H9 (cell line): Measurements from ENCODE around the gene TAS1R1. TPM values are rescaled to one million over a fixed set of nuclear protein-coding genes. Genes with fewer than 3 reads are reported as not detected.

Experiments used
- DNase-seq: peaks from one replicate; pipeline ENCODE4 v3.0.0-alpha.2; 2017
- H2AFZ ChIP-seq: one replicate; pipeline ENCODE4 v1.6.1; 2013; ENCODE audit warnings: mild to moderate bottlenecking, low read length, control low read depth, moderate library complexity
- H2AK5ac ChIP-seq: 2 replicates; pipeline ENCODE4 v1.6.1; 2013; ENCODE audit warnings: low read length, control low read depth, mixed read lengths; ENCODE audit not compliant: insufficient read length
- H2BK120ac ChIP-seq: one replicate; pipeline ENCODE4 v1.6.1; 2013; ENCODE audit warnings: low read depth, mild to moderate bottlenecking, low read length, control low read depth, inconsistent platforms; ENCODE audit not compliant: poor library complexity, severe bottlenecking
- H2BK12ac ChIP-seq: 2 replicates; pipeline ENCODE4 v1.6.1; 2013; ENCODE audit warnings: low read length, control low read depth, mixed read lengths, low read depth; ENCODE audit not compliant: insufficient read length
- H2BK15ac ChIP-seq: 2 replicates; pipeline ENCODE4 v1.6.1; 2013; ENCODE audit warnings: low read depth, low read length, control low read depth
- H2BK20ac ChIP-seq: one replicate; pipeline ENCODE4 v1.6.1; 2013; ENCODE audit warnings: low read depth, mild to moderate bottlenecking, low read length, control low read depth, inconsistent platforms; ENCODE audit not compliant: poor library complexity, severe bottlenecking
- H2BK5ac ChIP-seq: 2 replicates; pipeline ENCODE4 v1.6.1; 2013; ENCODE audit warnings: low read length, control low read depth, mixed read lengths; ENCODE audit not compliant: insufficient read length
- H3K14ac ChIP-seq: 2 replicates; pipeline ENCODE4 v1.6.1; 2013; ENCODE audit warnings: low read length, control low read depth; ENCODE audit not compliant: insufficient read depth
- H3K18ac ChIP-seq: 2 replicates; pipeline ENCODE4 v1.6.1; 2013; ENCODE audit warnings: low read depth, mild to moderate bottlenecking, mixed read lengths, low read length, control low read depth; ENCODE audit not compliant: insufficient read length
- H3K23ac ChIP-seq: 2 replicates; pipeline ENCODE4 v1.6.1; 2013; ENCODE audit warnings: low read length, control low read depth, mixed read lengths, low read depth; ENCODE audit not compliant: insufficient read length
- H3K23me2 ChIP-seq: 2 replicates; pipeline ENCODE4 v1.6.1; 2013; ENCODE audit warnings: low read depth, mild to moderate bottlenecking, mixed read lengths, low read length, control low read depth; ENCODE audit not compliant: insufficient read length, poor library complexity, severe bottlenecking
- H3K27ac ChIP-seq: 2 replicates; pipeline ENCODE4 v1.5.1; 2013; ENCODE audit warnings: low read length, control low read depth, mixed read lengths, low read depth; ENCODE audit not compliant: insufficient read length
- H3K27me3 ChIP-seq: 2 replicates; pipeline ENCODE4 v1.6.1; 2013; ENCODE audit warnings: low read length, control low read depth, inconsistent platforms; ENCODE audit not compliant: insufficient read depth
- H3K4ac ChIP-seq: 2 replicates; pipeline ENCODE4 v1.6.1; 2013; ENCODE audit warnings: low read depth, mild to moderate bottlenecking, control low read depth, inconsistent platforms, low read length, moderate library complexity
- H3K4me1 ChIP-seq: 2 replicates; pipeline ENCODE4 v1.6.1; 2013; ENCODE audit warnings: low read length, control low read depth, inconsistent platforms; ENCODE audit not compliant: insufficient read depth
- H3K4me2 ChIP-seq: 2 replicates; pipeline ENCODE4 v1.6.1; 2013; ENCODE audit warnings: low read length, control low read depth, mixed read lengths; ENCODE audit not compliant: insufficient read length, insufficient read depth
- H3K56ac ChIP-seq: 2 replicates; pipeline ENCODE4 v1.6.1; 2013; ENCODE audit warnings: low read depth, mild to moderate bottlenecking, mixed read lengths, low read length, control low read depth; ENCODE audit not compliant: insufficient read length
- H3K79me1 ChIP-seq: 2 replicates; pipeline ENCODE4 v1.6.1; 2013; ENCODE audit warnings: low read depth, mild to moderate bottlenecking, moderate library complexity, low read length, control low read depth, inconsistent platforms; ENCODE audit not compliant: insufficient read depth, poor library complexity, severe bottlenecking
- H3K79me2 ChIP-seq: 2 replicates; pipeline ENCODE4 v1.6.1; 2013; ENCODE audit warnings: low read length, control low read depth, inconsistent platforms; ENCODE audit not compliant: insufficient read depth
- H3K9ac ChIP-seq: 2 replicates; pipeline ENCODE4 v1.6.1; 2013; ENCODE audit warnings: low read length, control low read depth, mixed read lengths; ENCODE audit not compliant: insufficient read length; ENCODE audit errors: extremely low read depth
- H3K9me3 ChIP-seq: one replicate; pipeline ENCODE4 v1.6.1; 2013; ENCODE audit warnings: low read depth, low read length, inconsistent platforms; ENCODE audit not compliant: control insufficient read depth
- H3T11ph ChIP-seq: one replicate; pipeline ENCODE4 v1.6.1; 2013; ENCODE audit warnings: mild to moderate bottlenecking, low read length, control low read depth, inconsistent platforms
- H4K20me1 ChIP-seq: one replicate; pipeline ENCODE4 v1.6.1; 2013; ENCODE audit not compliant: control insufficient read depth, insufficient read length, insufficient read depth
- H4K5ac ChIP-seq: 2 replicates; pipeline ENCODE4 v1.6.1; 2013; ENCODE audit warnings: low read depth, mild to moderate bottlenecking, mixed read lengths, low read length, control low read depth; ENCODE audit not compliant: insufficient read length
- H4K8ac ChIP-seq: replicated peaks from 2 replicates; pipeline ENCODE4 v1.6.1; 2013; ENCODE audit warnings: low read length, control low read depth, mixed read lengths, low read depth; ENCODE audit not compliant: insufficient read length
- H4K91ac ChIP-seq: 2 replicates; pipeline ENCODE4 v1.6.1; 2013; ENCODE audit warnings: low read depth, mild to moderate bottlenecking, moderate library complexity, mixed read lengths, low read length, control low read depth; ENCODE audit not compliant: insufficient read length
- H3K27ac Mint-ChIP-seq, 3 experiments: 2 replicates in 2 of 3; 3 replicates in 1 of 3; pipeline ENCODE4 v1.8.0; 2020 to 2021; ENCODE audit warnings: mixed read lengths in 3 of 3, mild to moderate bottlenecking in 1 of 3, moderate library complexity in 1 of 3
- H3K27me3 Mint-ChIP-seq: 2 replicates; pipeline ENCODE4 v1.8.0; 2021; ENCODE audit warnings: low read depth, mild to moderate bottlenecking, moderate library complexity, mixed read lengths
- H3K36me3 Mint-ChIP-seq, 3 experiments: 2 replicates in 2 of 3; 3 replicates in 1 of 3; pipeline ENCODE4 v1.8.0; 2020 to 2021; ENCODE audit warnings: low read depth in 3 of 3, mixed read lengths in 3 of 3; ENCODE audit not compliant: insufficient read depth in 1 of 3
- H3K4me1 Mint-ChIP-seq, 2 experiments: 2 replicates each; pipeline ENCODE4 v1.8.0; 2020; ENCODE audit warnings: mixed read lengths in 2 of 2
- H3K4me3 Mint-ChIP-seq, 2 experiments: 2 replicates in 1 of 2; 3 replicates in 1 of 2; pipeline ENCODE4 v1.8.0; 2020 to 2021; ENCODE audit warnings: mild to moderate bottlenecking in 2 of 2, mixed read lengths in 2 of 2, moderate library complexity in 1 of 2
- H3K9me3 Mint-ChIP-seq, 2 experiments: 2 replicates in 1 of 2; 3 replicates in 1 of 2; pipeline ENCODE4 v1.8.0; 2020; ENCODE audit warnings: mild to moderate bottlenecking in 2 of 2, mixed read lengths in 2 of 2, moderate library complexity in 1 of 2
- CTCF ChIP-seq: fragments of 200-600 bp; sonication (generic); conservative IDR thresholded peaks from 3 replicates; pipeline ENCODE4 v1.8.0; 2021; ENCODE audit warnings: antibody characterized with exemption, mild to moderate bottlenecking
- WGBS: extraction: QIAGEN DNeasy Blood & Tissue Kit; methylation state at CpG from one replicate; pipeline ENCODE4 v1.1.7; 2013; ENCODE audit warnings: missing lambda C conversion rate, low lambda C conversion rate, mixed read lengths; ENCODE audit not compliant: insufficient read length; ENCODE audit errors: extremely low coverage; 5-methylcytosine and 5-hydroxymethylcytosine counted together
- total RNA-seq: library from RNA; stranded (reverse); gene quantifications from 2 replicates; pipeline ENCODE4 v1.2.1, GENCODE V29; 2021

The TAS1R1 gene
- total RNA-seq, 1 experiment from 2014 or later = not detected

DNA sequence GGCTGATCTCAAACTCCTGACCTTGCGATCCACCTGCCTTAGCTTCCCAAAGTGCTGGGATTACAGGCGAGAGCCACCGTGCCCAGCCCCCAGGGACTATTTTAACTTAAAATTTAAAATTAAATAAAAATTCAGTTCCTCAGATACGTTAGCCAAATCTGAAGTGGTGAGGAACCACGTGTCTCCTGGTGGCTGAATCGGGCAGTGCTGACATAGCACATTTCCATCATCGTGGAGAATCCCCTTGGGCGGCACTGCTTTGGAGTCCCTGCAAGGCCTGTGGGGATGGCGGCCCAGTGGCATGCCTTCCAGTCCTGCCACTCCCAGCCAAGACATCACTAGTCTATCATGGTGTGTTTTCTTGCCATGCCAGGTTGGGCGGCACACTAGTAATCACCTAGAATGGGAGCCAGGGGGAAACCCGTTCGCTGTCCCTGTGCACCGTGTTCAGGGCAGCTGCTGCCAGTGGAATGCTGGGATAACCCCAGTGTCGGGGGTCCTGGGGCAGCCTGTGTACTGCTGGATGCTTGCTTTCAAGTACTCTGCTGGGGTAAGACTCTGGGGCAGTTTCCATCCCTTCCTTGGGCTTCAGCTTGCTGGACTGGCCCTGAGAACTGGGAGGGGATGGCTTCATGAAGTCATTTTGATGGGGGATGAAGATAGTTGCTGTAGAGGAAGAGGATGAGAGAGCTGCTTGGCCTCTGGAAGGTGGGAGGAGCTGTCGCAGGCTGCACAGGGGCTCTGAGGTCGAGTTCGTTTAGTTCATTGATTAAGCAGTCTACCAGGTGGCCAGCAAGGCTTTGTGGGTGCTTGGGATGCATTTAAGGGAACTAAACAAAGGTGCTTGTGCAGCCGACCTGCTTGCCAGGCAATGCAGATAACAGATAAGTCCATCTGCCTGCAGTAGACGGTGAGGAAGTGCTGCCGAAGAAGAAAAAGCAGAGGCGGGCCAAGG, 29.3 kb downstream of the TAS1R1 start:
- H3K56ac ChIP-seq = no peak overlapping the region
- no peaks in the 10 kb centered on the region for H3K9me3 ChIP-seq
- H3K14ac ChIP-seq = no peak overlapping the region
- H2BK120ac ChIP-seq = no peak overlapping the region
- H2AFZ ChIP-seq = no peak overlapping the region
- H3K23ac ChIP-seq = no peak overlapping the region
- no peak overlapping the region for H2BK15ac ChIP-seq
- Mint-ChIP-seq H3K4me3 (no peak overlapping the region), H3K27me3 (no peaks in the 10 kb centered on the region), H3K27ac (peak overlapping the region; percentile 8 to 80 (median 69); a peak in 3 of 7 replicates), H3K9me3 (no peaks in the 10 kb centered on the region), H3K36me3 (peaks cover 6 to 33% (median 16%) of the 10 kb centered on the region in 3 experiments; a peak in 6 of 7 replicates), H3K4me1 (peaks cover 8 to 11% of the 10 kb centered on the region in 2 experiments)
- H3K4ac ChIP-seq = no peak overlapping the region
- H3K4me2 ChIP-seq = no peak overlapping the region
- no peak for DNase-seq
- H4K91ac ChIP-seq = no peak overlapping the region
- no peak overlapping the region for H4K8ac ChIP-seq
- H2BK12ac ChIP-seq = no peak overlapping the region
- H3K23me2 ChIP-seq = peaks cover 7% of the 10 kb centered on the region
- H3K18ac ChIP-seq = no peak overlapping the region
- no peaks in the 10 kb centered on the region for H4K20me1 ChIP-seq
- H3K9ac ChIP-seq = no peak overlapping the region
- H4K5ac ChIP-seq = no peak overlapping the region
- no peak overlapping the region for H3K27ac ChIP-seq
- peaks cover 4% of the 10 kb centered on the region for H3K79me1 ChIP-seq
- no peak overlapping the region for H2AK5ac ChIP-seq
- TF ChIP-seq CTCF = peak; percentile 52
- H3T11ph ChIP-seq = no peak overlapping the region
- no peak overlapping the region for H2BK20ac ChIP-seq
- H3K79me2 ChIP-seq = no peaks in the 10 kb centered on the region
- H3K4me1 ChIP-seq = no peaks in the 10 kb centered on the region
- H3K27me3 ChIP-seq = no peaks in the 10 kb centered on the region
- no CpG with 5 or more reads among the region's 21 CpGs for WGBS
- no peak overlapping the region for H2BK5ac ChIP-seq
